GM12891 (cell line): ENCODE data around the gene CPED1.

ENCODE experiments used
- POLR2A ChIP-seq: IDR thresholded peaks from 2 replicates; pipeline ENCODE4 v1.6.1; 2011; ENCODE audit warnings: low read depth, low read length, control low read depth
- POLR2AphosphoS5 ChIP-seq: IDR thresholded peaks from 2 replicates; pipeline ENCODE4 v1.6.1; 2011; ENCODE audit warnings: low read depth, low read length, control low read depth
- POU2F2 ChIP-seq: IDR thresholded peaks from 2 replicates; pipeline ENCODE4 v1.6.1; 2011; ENCODE audit warnings: low read depth, mild to moderate bottlenecking, control low read depth, low read length, moderate library complexity
- TAF1 ChIP-seq: IDR thresholded peaks from 2 replicates; pipeline ENCODE4 v1.6.1; 2011; ENCODE audit warnings: low read depth, low read length, control low read depth

DNA sequence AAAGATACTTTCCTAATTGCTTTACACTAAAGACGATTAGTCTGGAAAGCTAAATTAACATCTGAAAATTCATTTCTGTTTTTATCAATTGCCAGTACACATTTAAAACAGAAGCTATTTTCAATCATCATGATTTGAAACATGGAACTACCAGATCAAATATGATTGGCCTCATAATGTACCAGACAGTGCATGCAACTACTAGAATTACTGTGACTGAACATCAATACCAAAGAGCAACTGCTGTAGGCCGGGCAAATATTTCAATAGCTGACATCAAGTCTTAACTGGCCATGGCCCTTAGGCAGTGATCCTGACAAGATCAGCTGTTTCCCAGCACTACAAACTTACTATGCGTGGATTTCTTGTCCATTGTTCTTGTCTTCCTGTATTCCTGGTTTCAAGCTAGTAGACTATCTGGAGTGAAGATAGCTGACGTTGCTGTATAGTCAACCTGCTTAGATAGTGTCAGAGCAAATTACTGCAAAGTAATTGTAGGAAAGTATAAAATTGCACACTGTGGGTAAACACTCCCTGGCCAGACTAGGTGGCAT is 318.6 kb downstream of the CPED1 start:
- TF ChIP-seq POLR2A (no peak), POLR2AphosphoS5 (no peak), POU2F2 (no peak), TAF1 (no peak)
